NCI-H128 (cell line): Measurements from ENCODE around the gene E2F4.

Experiments used
- DNase-seq: peaks from one replicate; lab custom pipeline; 2025; ENCODE audit not compliant: unreplicated experiment; lab: John Stamatoyannopoulos, UW

The E2F4 gene

DNA sequence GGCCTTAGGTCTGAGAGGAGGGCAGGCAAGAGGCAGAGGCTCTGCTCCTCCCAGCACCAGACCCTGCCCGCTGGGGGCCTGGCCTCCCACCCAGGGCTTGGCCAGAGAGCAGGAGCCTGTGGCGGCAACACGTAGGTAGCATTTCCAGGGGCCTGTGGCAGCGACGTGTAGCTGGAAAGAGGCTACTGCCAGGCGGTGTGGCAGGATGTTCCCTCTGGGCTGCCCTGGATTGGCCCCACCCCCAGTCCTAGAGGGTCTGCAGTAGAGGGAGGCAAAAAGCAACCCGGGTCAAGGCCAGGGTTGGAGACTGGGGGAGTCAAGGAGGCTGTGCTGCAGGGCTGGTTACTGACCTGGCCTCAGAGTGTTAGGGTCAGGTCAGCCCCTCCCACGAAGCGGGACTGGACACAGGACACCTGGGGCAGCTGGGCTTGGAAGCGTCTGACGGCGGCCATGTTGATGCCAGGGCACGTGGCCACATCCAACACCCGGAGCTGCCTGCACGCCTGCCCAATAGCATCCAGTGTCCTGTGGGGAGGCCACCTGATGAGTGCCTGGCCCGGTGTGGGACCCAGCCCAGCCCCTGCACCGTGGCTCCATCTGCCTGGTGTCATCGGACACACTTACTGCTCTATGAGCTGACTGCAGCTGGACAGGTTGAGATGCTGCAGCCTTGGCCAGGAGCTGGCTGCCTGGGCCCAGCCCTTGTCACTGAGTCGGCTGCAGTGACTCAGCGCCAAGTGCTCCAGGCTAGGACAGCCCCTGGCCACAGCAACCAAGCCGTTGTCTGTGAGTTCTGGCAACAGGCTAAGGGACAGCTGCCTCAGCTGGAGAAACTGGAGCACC, 15.5 kb downstream of the E2F4 start:
- no peak for DNase-seq

- DNase-seq = no peak
Measured at GRCh38 chr16:67208154-67208896, 16.4 kb downstream of the E2F4 start.

DNA sequence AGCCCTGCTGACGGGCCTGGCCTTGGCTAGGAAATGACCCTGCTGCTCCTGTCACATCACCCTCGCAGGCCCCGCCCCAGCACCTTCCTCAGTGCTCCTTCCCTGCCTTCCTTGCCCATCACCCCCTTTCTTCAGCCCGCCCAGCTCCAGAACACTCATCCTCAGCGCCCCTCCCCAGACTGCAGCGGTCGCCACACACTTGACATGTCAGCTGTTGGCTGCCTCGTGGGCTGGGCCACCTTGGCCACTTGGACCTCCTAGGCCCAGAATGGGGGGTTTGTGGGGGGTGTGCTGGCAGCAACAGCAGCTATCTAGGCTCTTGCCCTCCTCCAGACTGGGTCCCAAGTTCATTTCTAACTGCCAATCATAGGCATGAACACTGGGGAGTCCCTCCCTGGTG, 17.6 kb downstream of the E2F4 start:
- no peak for DNase-seq

DNA sequence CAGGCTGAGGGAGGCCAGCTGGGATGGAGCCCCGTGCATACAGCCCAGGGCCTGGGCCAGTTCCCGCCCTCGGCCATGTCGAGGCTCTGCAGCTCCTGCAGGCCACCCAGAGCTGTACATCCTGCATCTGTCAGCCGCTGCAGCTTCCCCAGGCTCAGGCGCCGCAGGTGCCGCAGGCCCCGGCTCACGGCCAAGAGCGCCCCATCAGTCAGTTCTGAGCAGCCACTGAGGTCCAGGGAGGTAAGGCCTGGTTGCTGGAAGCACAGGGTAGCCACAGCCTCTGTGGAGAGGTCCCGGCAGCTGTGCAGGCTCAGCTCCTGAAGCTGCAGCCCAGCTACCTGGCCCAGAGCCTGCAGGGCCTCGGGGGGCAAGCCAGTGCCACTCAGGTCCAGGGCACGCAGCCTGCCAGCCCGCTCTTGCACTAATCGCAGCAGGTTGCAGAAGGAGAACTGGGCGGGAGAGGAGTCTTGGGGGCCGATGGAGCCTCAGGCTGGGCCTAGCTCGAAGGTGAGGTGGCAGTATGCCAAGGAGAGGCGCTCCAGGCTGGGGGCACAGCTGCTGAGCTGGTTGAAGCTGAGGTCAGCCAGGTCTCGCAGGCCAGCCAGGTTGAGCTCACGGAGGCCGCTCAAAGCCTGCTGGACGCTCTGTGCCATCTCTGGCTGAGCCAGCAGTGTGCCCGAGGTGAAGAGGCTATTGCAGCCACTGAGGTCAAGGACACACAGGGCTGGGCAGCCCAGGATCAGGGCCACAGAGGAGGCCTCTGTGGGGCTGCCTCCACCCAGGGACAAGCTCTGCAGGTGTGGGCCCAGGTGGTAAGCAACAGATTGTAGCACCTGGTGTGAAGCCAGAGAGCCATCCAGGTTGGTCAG, 18.3 kb downstream of the E2F4 start:
- no peak for DNase-seq

GRCh38 chr16:67211674-67212073, 19.7 kb downstream of the E2F4 start:
- no peak for DNase-seq

GRCh38 chr16:67212766-67213165, 20.8 kb downstream of the E2F4 start:
- DNase-seq = no peak

DNA sequence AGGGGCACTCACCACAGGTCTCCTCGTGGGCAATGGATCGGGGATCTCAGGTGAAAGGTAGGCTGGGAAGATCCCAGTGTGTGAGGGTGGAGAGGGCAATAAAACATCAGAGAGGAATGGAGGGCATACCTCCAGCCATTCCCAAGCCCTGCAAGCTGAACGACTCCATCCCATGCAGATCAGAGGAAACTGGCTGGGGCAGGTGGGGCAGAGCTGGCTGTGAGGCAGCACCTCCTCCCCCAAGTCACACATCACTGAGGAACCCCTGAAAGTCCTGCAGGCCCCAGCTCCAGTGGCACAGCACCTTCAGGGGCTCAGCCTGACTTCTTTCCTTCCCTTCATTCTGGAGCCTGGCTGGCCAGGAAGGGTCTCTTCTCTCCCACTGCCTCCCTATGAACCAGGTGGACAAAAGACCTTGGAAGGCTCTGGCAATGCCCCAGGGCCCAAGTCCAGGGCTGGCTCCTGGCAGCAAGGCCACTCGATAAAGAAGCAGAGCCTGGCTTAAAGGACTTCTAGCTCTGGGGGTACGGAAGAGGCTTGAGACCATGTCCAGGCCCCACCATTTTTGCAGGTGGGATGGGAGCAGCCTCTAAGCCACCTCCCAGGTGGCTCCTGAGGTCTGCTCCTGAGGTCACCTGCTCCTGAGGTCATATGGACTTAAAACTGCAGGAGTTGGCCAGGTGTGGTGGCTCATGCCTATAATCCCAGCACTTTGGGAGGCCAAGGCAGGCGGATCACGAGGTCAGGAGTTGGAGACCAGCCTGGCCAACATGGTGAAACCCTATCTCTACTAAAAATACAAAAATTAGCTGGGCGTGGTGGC, 21.5 kb downstream of the E2F4 start:
- no peak for DNase-seq

DNA sequence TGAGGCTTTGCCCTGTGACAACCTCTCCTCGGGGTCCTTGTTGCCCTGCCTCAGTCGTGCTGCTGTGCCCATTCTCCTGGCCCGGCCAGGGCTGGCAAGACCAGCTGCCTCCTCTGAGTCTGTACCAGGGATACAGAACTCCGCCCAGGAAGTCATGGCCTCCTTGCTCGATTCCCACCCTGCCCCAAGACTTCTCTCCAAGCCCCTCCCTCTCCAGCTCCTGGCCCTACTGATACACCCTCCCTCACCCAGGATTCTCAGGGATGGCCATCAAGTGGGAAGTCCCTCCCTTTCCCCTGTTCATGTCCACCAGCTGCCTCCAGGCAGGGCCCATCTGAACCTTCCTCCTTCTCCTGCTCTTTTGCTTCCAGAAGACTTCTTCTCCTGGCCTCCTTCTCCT, 23.8 kb downstream of the E2F4 start:
- DNase-seq = no peak

DNA sequence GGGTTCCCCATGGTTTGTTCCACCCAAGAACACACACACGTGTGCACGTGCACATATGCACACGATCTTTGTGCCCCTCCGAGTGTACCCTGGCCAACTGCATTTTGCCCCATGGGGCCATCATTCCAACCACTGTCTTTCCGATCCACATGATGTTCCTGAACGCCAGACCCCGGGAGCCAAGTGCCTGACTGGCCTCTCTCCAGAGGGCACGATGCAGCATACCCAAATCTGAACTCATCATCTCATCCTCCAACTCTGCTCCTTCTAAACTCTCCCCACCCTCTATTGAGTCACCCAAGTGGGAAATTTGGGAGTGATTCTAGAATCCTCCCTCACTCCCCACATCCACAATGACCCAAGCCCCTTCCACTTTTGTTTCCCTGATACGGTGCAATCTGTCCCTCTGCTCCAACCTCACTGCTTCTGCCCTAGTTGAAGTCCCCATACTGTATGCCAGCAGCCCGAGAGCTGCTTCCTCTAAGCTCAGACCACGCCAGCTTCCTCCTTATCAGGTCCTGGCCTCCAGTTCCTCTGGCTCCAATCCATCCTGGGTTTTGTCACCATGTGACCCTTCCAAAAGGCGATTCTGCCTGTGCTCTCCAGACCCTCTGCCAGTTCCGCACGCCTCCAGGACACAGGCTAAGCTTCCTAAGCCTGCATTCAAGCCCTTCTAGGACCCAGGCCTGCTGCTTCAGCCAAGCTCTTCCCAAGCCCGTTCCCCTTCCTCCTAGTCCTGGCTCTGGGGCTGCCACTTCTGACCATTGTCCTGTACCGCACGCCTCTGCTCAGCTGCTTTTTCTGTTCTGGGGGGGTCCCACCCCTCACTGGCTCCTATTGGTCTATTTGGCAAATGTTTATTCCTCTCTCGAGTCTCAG, 24.9 kb downstream of the E2F4 start:
- DNase-seq = no peak

DNA sequence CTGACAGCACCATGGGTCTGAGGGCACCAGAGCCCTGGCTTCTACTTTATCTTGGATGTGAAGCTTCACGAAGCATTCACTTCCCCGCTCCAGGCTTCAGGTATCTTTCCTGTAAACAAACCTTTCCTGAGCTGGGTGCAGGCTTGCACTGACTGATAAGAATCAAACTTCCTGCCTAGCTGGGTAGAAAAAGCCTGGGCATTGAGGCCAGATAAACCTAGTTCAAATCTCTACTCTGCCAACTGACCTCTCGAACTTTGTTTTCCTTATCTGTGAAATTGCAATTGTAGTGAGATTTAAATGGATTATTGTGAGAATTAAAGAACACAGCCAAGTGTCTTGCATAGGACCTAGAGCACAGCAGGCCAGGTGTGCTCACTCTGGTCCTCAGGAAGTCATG, 32.0 kb downstream of the E2F4 start:
- no peak for DNase-seq

- DNase-seq = no peak
Measured at GRCh38 chr16:67226295-67226803, 34.4 kb downstream of the E2F4 start.

DNA sequence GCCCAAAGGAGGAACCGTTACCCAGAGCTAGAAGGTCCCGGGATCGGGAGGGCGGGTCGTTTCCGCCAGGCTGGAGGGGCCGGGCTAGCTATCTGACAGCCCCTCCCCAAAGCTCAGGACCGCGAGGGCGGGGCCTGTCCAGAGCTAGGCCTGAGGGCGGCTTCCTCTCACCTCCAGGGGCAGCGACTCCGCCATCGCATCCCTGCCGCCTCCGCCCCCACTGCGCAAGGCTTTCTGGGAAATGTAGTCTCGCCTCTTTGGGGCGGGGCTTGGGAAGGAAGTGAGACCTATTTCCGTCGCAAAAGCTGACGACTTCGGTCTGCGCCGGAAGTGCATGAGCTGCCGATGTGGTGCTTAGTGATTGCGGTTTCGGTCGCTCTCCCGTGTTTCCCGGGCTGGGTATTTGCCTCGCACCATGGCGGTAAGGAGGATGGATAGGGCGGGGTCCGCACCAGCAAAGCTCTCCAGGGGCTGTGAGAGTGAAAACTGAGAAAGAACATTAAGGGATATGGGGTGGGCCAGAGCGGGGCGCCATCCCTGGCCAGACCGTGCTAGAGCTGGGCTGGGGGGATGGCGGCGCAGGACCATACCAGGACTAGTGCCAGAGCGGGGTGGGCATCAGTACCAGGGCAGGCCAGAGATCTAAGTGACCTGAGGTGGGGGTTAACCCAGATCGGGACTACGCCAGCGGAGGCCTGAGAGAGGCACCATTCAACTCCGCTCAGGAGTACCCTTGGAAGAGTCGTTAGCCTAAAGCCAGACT, 35.0 kb downstream of the E2F4 start, which contains the start of gene TMEM208:
TMEM208 (plus strand) TSS at position 327 of the 763 bp plus-strand sequence; CDS start at position 416, 89 bp downstream.
- DNase-seq = peak; percentile 91

GRCh38 chr16:67227567-67227921, 35.6 kb downstream of the E2F4 start:
- DNase-seq = no peak

GRCh38 chr16:67228034-67228785, 36.3 kb downstream of the E2F4 start:
- no peak for DNase-seq

DNA sequence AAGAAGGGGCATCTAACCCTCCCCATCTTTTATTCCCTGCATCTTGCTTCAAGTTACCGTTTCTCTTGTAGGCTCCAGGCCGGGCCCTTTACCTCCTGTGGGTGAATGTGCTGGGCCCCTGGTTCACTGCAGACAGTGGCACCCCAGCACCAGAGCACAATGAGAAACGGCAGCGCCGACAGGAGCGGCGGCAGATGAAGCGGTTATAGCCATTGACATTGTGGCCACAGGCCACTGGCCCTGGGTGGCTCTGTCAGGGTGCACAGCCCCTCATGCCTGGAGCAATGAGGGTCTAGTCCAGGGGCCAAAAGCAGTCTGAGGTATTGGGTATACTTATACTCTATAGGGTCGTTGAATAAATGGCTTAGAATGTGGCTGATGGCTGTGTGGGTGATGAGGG, 37.0 kb downstream of the E2F4 start:
- DNase-seq = no peak

DNA sequence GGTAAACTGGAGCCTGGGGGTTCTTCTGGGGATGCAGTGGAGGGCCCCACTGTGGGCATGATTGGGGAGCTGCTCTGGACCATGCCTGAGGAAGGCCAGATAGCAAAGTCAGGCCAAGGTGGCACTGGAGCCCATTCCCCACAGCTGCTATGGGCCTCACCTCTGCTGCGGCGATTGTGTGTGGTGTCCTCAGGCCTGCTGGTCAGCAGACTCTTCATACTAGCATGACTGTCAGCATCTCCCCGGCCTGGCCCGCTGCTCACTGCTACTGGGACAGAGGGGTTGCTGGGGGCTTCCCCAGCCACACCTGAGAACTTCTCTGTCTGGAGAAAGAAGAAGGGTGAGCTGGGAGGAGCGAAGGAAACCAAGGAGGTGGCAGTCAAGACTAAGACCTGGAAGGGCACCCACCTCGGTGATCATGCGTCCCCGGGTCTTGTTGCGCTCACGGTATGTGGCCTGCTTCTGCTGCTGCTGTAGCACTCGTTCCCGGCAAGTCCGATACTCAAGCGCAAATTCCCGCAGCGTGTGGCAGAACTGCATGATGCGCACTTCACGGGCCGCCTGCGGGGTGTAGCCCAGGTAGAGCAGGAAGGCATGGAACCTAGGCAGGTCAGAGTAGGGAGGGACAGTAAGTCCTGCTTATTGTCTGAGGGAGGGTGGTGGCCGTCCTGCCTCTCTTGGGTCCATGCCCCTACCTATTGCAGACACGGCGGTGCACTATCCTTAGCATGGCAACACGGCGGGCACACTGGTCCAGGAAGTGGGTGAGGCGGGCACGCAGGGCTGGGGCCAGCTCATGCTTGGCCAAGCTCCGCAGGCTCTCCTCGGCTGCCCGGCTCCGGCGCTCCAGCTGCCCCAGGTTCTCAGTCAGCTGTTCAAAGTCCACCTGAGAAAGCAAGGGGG, 38.2 kb downstream of the E2F4 start:
- DNase-seq = no peak
